Left renal pelvis (tissue), 4 donors: Measurements from ENCODE around the gene ARL17B. TPM values are rescaled to one million over a fixed set of nuclear protein-coding genes. Genes with fewer than 3 reads are reported as not detected.
"Not testable (repeated sequence)": the region's sequence is repeated elsewhere in the genome, so short reads cannot be mapped to it uniquely, and the experiment has no call there.

Source experiments
- DNase-seq, 4 donors: peaks; one replicate each; pipeline ENCODE4 v3.0.0-alpha.2; 2013; ENCODE audit warnings: low read depth in 4 of 4, low spot score in 3 of 4
- polyA plus RNA-seq, 4 donors: library from polyadenylated mRNA; unstranded; fragments of 120-200 nt; gene quantifications; one replicate each; pipeline ENCODE4 v1.2.1, GENCODE V29; 2013; ENCODE audit not compliant: insufficient read length in 4 of 4

The ARL17B gene
- polyA plus RNA-seq, result 10 to 100 TPM; 13.2 to 22.1 (median 15.1) TPM

- not testable (repeated sequence) for DNase-seq
These were observed at the start of gene ARL17B for GRCh38 chr17:46361755-46362154. Gene ARL17B (minus strand): TSS chr17:46361766. CDS start chr17:46358397, 3,369 bp downstream.

GRCh38 chr17:46409864-46410263, 48.3 kb upstream of the ARL17B start:
- DNase-seq, result not testable (repeated sequence)

GRCh38 chr17:46407155-46407554, 45.6 kb upstream of the ARL17B start:
- not testable (repeated sequence) for DNase-seq

GRCh38 chr17:46401033-46401787, 39.6 kb upstream of the ARL17B start:
- DNase-seq, result not testable (repeated sequence)

GRCh38 chr17:46400543-46400942, 39.0 kb upstream of the ARL17B start:
- DNase-seq, result not testable (repeated sequence)

- not testable (repeated sequence) for DNase-seq
These were observed 38.4 kb upstream of the ARL17B start for GRCh38 chr17:46399993-46400392.

- not testable (repeated sequence) for DNase-seq
These were observed 34.7 kb upstream of the ARL17B start for GRCh38 chr17:46396292-46396691.

GRCh38 chr17:46393702-46394101, 32.1 kb upstream of the ARL17B start:
- DNase-seq, result not testable (repeated sequence)

- DNase-seq, result not testable (repeated sequence)
These were observed 23.9 kb upstream of the ARL17B start for GRCh38 chr17:46385491-46385890.

- not testable (repeated sequence) for DNase-seq
These were observed 21.6 kb upstream of the ARL17B start for GRCh38 chr17:46383118-46383517.

- not testable (repeated sequence) for DNase-seq
These were observed 11.9 kb upstream of the ARL17B start for GRCh38 chr17:46373418-46373817.

GRCh38 chr17:46372236-46373229, 11.0 kb upstream of the ARL17B start:
- DNase-seq, result not testable (repeated sequence)

- DNase-seq, result not testable (repeated sequence)
These were observed 6.0 kb upstream of the ARL17B start for GRCh38 chr17:46367520-46367919.

- DNase-seq, result not testable (repeated sequence)
These were observed 326 bp downstream of the ARL17B start for GRCh38 chr17:46361145-46361735.

- DNase-seq, result not testable (repeated sequence)
These were observed 7.7 kb downstream of the ARL17B start for GRCh38 chr17:46353856-46354255.

GRCh38 chr17:46349060-46349459, 12.5 kb downstream of the ARL17B start:
- not testable (repeated sequence) for DNase-seq

GRCh38 chr17:46348345-46348744, 13.2 kb downstream of the ARL17B start:
- DNase-seq, result not testable (repeated sequence)

GRCh38 chr17:46342131-46342530, 19.4 kb downstream of the ARL17B start:
- not testable (repeated sequence) for DNase-seq

- not testable (repeated sequence) for DNase-seq
These were observed 20.3 kb downstream of the ARL17B start for GRCh38 chr17:46341220-46341619.

- DNase-seq, result not testable (repeated sequence)
These were observed 66.7 kb downstream of the ARL17B start, which contains the start of gene LRRC37A for GRCh38 chr17:46294831-46295230. Gene LRRC37A (plus strand): TSS chr17:46295131. CDS start chr17:46295134, 3 bp downstream.
